Ishikawa (cell line): ENCODE measurements around the gene DLX6.

Experiments used
- CEBPB ChIP-seq: IDR thresholded peaks from 2 replicates; pipeline ENCODE4 v1.6.1; 2012
- CREB1 ChIP-seq: IDR thresholded peaks from 2 replicates; pipeline ENCODE4 v1.6.1; 2012; ENCODE audit warnings: low read depth
- EGR1 ChIP-seq: IDR thresholded peaks from 2 replicates; pipeline ENCODE4 v1.6.1; 2012
- EP300 ChIP-seq: IDR thresholded peaks from 2 replicates; pipeline ENCODE4 v1.6.1; 2012; ENCODE audit warnings: borderline replicate concordance
- FOXM1 ChIP-seq: IDR thresholded peaks from 2 replicates; pipeline ENCODE4 v1.6.1; 2012; ENCODE audit warnings: low read depth, borderline replicate concordance
- NFIC ChIP-seq: IDR thresholded peaks from 2 replicates; pipeline ENCODE4 v1.6.1; 2012
- RAD21 ChIP-seq: IDR thresholded peaks from 2 replicates; pipeline ENCODE4 v1.6.1; 2012; ENCODE audit warnings: low read depth
- REST ChIP-seq: IDR thresholded peaks from 2 replicates; pipeline ENCODE4 v1.6.1; 2012; ENCODE audit warnings: low read depth, mild to moderate bottlenecking
- TAF1 ChIP-seq: IDR thresholded peaks from 2 replicates; pipeline ENCODE4 v1.6.1; 2012; ENCODE audit warnings: low read depth, mild to moderate bottlenecking
- TCF12 ChIP-seq: IDR thresholded peaks from 2 replicates; pipeline ENCODE4 v1.6.1; 2012; ENCODE audit warnings: low read depth
- TEAD4 ChIP-seq: IDR thresholded peaks from 2 replicates; pipeline ENCODE4 v1.6.1; 2012
- USF1 ChIP-seq: IDR thresholded peaks from 2 replicates; pipeline ENCODE4 v1.6.1; 2012
- YY1 ChIP-seq: IDR thresholded peaks from 2 replicates; pipeline ENCODE4 v1.6.1; 2012; ENCODE audit warnings: low read depth
- ZBTB7A ChIP-seq: IDR thresholded peaks from 2 replicates; pipeline ENCODE4 v1.6.1; 2012; ENCODE audit warnings: low read depth
- TF ChIP-seq, protein P1 (sequence below): IDR thresholded peaks from 2 replicates; pipeline ENCODE4 v1.6.1; 2012

DLX6 gene

GRCh38 chr7:96991546-96992191 lies 13.7 kb upstream of the DLX6 start:
- no peak for TF ChIP-seq ZBTB7A
- TF ChIP-seq TEAD4 = no peak
- no peak for TF ChIP-seq CREB1
- TF ChIP-seq NFIC = no peak
- no peak for TF ChIP-seq EP300
- no peak for TF ChIP-seq FOXM1

- no peak for TF ChIP-seq CEBPB
- TF ChIP-seq REST = no peak
- no peak for TF ChIP-seq TEAD4
- no peak for TF ChIP-seq FOXM1
- TF ChIP-seq EP300 = no peak
- TF ChIP-seq NFIC = no peak
- no peak for TF ChIP-seq ZBTB7A
- no peak for TF ChIP-seq YY1
- no peak for TF ChIP-seq EGR1
- no peak for TF ChIP-seq TCF12
- no peak for TF ChIP-seq TAF1
- no peak for TF ChIP-seq RAD21
These were observed 13.0 kb upstream of the DLX6 start for GRCh38 chr7:96992192-96993005.

GRCh38 chr7:96993094-96993865 lies 12.1 kb upstream of the DLX6 start:
- TF ChIP-seq NFIC = no peak
- TF ChIP-seq ZBTB7A = no peak
- TF ChIP-seq USF1 = no peak
- TF ChIP-seq EP300 = no peak
- no peak for TF ChIP-seq CREB1
- no peak for TF ChIP-seq CEBPB
- TF ChIP-seq EGR1 = no peak
- no peak for TF ChIP-seq RAD21
- no peak for TF ChIP-seq TEAD4
- no peak for TF ChIP-seq TCF12
- TF ChIP-seq FOXM1 = no peak
- TF ChIP-seq, protein P1, sequence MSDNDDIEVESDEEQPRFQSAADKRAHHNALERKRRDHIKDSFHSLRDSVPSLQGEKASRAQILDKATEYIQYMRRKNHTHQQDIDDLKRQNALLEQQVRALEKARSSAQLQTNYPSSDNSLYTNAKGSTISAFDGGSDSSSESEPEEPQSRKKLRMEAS = no peak
- no peak for TF ChIP-seq REST

GRCh38 chr7:96993980-96994379 lies 11.4 kb upstream of the DLX6 start:
- TF ChIP-seq RAD21 = no peak
- TF ChIP-seq NFIC = no peak
- no peak for TF ChIP-seq TCF12
- TF ChIP-seq FOXM1 = no peak
- TF ChIP-seq USF1 = no peak
- no peak for TF ChIP-seq YY1
- TF ChIP-seq CEBPB = no peak
- TF ChIP-seq EP300 = no peak
- TF ChIP-seq REST = no peak
- TF ChIP-seq CREB1 = no peak
- TF ChIP-seq ZBTB7A = no peak
- TF ChIP-seq, protein P1 = no peak
- no peak for TF ChIP-seq TAF1
- no peak for TF ChIP-seq EGR1
- no peak for TF ChIP-seq TEAD4
